DND-41 (cell line): ENCODE measurements around the gene TBCE.

ENCODE experiments used
- ATAC-seq: fragments of 200-7000 bp; cut with Tn5 transposase; 3 replicates; pipeline ENCODE4 v1.9.1; 2021; ENCODE audit warnings: low read depth; ENCODE audit not compliant: insufficient read depth
- DNase-seq: peaks from one replicate; pipeline ENCODE4 v3.0.0-alpha.2; 2020
- H2AFZ ChIP-seq: 2 replicates; pipeline ENCODE4 v1.6.0; 2012; ENCODE audit warnings: low read depth, low read length
- H3K27ac ChIP-seq: 2 replicates; pipeline ENCODE4 v1.5.1; 2012; ENCODE audit warnings: low read length, inconsistent platforms
- H3K27me3 ChIP-seq: fragments of 200-600 bp; sonication (generic); 2 replicates; pipeline ENCODE4 v1.6.0; 2012; ENCODE audit warnings: low read length, mild to moderate bottlenecking, inconsistent platforms; ENCODE audit not compliant: insufficient read depth, poor library complexity
- H3K36me3 ChIP-seq: 2 replicates; pipeline ENCODE4 v1.5.1; 2012; ENCODE audit warnings: low read length, inconsistent platforms; ENCODE audit not compliant: insufficient read depth
- H3K4me1 ChIP-seq: 2 replicates; pipeline ENCODE4 v1.5.1; 2012; ENCODE audit warnings: mild to moderate bottlenecking, low read length; ENCODE audit not compliant: insufficient read depth
- H3K4me2 ChIP-seq: 2 replicates; pipeline ENCODE4 v1.6.0; 2012; ENCODE audit warnings: mild to moderate bottlenecking, moderate library complexity, low read length, inconsistent platforms; ENCODE audit not compliant: insufficient read depth
- H3K4me3 ChIP-seq, 2 experiments: fragments of 200-600 bp in 1 of 2; shearing (Covaris generic) in 1 of 2; 2 replicates each; pipeline ENCODE4 v1.5.1; 2012 to 2016; ENCODE audit warnings: inconsistent platforms in 2 of 2, low read length in 2 of 2, mild to moderate bottlenecking in 2 of 2, low read depth in 1 of 2, moderate library complexity in 1 of 2
- H3K79me2 ChIP-seq: 2 replicates; pipeline ENCODE4 v1.6.0; 2012; ENCODE audit warnings: low read length, inconsistent platforms; ENCODE audit not compliant: insufficient read depth
- H3K9ac ChIP-seq: 2 replicates; pipeline ENCODE4 v1.6.0; 2012; ENCODE audit warnings: low read depth, mild to moderate bottlenecking, inconsistent platforms, low read length, moderate library complexity
- H3K9me3 ChIP-seq: 2 replicates; pipeline ENCODE4 v1.5.1; 2012; ENCODE audit warnings: low read length, moderate library complexity, mild to moderate bottlenecking, inconsistent platforms; ENCODE audit not compliant: insufficient read depth, severe bottlenecking
- H4K20me1 ChIP-seq: 2 replicates; pipeline ENCODE4 v1.6.0; 2012; ENCODE audit warnings: low read length; ENCODE audit not compliant: insufficient read depth
- CTCF ChIP-seq: IDR thresholded peaks from 2 replicates; pipeline ENCODE4 v1.5.1; 2012; ENCODE audit warnings: borderline replicate concordance, low read length, moderate library complexity, mild to moderate bottlenecking; ENCODE audit not compliant: poor library complexity, severe bottlenecking; ENCODE audit errors: extremely low read depth
- EZH2 ChIP-seq: IDR thresholded peaks from 3 replicates; pipeline ENCODE4 v1.6.1; 2012; ENCODE audit warnings: borderline replicate concordance, low read depth, mild to moderate bottlenecking, moderate library complexity, low read length, inconsistent platforms; ENCODE audit not compliant: severe bottlenecking

TBCE gene

DNA sequence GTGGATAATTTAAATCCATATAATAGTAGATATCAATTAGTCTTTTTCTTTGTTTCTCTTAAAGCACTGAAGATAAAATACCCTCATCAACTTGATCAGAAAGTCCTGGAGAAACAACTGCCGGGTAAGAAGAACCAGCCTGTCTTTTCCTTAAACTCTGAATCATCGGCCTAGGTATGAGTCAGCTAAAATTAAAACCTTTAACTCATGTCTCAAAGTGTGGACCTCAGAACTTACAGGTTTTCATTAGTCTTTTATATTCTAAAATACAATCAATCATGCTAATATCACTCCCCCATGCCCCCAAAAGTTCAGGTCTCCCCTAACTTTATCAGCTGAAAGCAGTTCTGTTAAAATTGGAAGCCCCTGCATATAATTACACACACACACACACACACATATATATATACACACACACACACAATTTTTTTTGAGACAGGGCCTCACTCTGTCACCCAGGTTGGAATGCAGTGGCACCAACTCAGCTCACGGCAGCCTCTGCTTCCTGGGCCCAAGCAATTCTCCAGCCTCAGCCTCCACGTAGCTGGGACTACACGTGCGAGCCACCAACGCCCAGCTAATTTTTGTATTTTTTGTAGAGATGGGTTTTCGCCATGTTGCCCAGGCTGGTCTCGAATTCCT, 75.7 kb downstream of the TBCE start:
- Histone ChIP-seq H2AFZ (no peak overlapping the region), H3K36me3 (peaks cover 69% of the 10 kb centered on the region), H3K4me3 (no peak overlapping the region), H3K79me2 (no peaks in the 10 kb centered on the region), H3K27me3 (no peaks in the 10 kb centered on the region), H3K27ac (no peak overlapping the region), H3K9ac (no peak overlapping the region), H3K4me1 (no peaks in the 10 kb centered on the region), H4K20me1 (no peaks in the 10 kb centered on the region), H3K4me2 (no peak overlapping the region), H3K9me3 (no peaks in the 10 kb centered on the region)
- no peak for DNase-seq
- ATAC-seq, result no peak
- TF ChIP-seq EZH2 (no peak), CTCF (no peak)

DNA sequence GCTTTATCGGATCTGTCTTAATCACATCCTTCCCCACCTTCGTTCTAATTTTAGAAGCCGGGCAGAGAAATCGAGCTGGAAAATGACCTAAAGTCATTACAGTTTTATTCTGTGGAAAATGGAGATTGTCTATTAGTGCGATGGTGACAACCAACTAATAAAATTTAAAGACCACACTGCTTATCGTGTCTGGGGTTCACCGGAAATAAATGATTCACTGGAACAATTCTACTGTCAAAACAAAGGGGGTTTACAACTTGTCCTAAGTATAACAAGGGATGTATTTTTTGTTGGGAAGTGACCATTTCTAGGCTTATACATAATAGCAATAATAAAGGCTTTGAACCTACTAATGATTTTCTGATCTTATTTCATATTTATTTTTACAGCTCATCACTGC, 81.4 kb downstream of the TBCE start:
- no peaks in the 10 kb centered on the region for H3K4me1 ChIP-seq
- ATAC-seq (no peak), DNase-seq (no peak)
- H3K4me2 ChIP-seq, result no peak overlapping the region
- H3K27me3 ChIP-seq, result no peaks in the 10 kb centered on the region
- H3K27ac ChIP-seq, result no peak overlapping the region
- no peaks in the 10 kb centered on the region for H3K79me2 ChIP-seq
- no peak overlapping the region for H2AFZ ChIP-seq
- H3K36me3 ChIP-seq, result peaks cover 78% of the 10 kb centered on the region
- H3K9ac ChIP-seq, result no peak overlapping the region
- H4K20me1 ChIP-seq, result no peaks in the 10 kb centered on the region
- no peak overlapping the region for H3K4me3 ChIP-seq
- TF ChIP-seq EZH2 (no peak), CTCF (no peak)
- H3K9me3 ChIP-seq, result no peaks in the 10 kb centered on the region

DNA sequence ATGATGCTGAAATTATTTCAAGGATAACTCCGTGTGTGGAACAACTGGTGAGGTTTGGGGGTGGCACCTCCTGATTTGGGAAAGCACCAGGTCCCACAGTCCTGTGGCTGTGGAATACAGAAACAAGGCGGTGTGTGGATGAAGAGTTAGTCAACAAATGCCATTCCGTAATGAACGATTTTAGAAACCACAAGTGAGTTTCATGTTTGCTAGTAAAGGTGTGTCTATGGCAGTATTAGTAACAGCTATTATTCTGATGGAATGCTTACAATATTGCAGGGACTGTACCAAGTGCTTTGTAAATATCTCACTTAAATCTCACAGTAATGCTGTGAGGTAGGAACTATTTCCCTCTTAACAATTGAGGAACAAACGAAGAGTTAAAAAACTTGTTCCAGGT, 83.2 kb downstream of the TBCE start:
- peaks cover 70% of the 10 kb centered on the region for H3K36me3 ChIP-seq
- no peaks in the 10 kb centered on the region for H4K20me1 ChIP-seq
- ATAC-seq (no peak), DNase-seq (no peak)
- H3K79me2 ChIP-seq, result no peaks in the 10 kb centered on the region
- no peak overlapping the region for H2AFZ ChIP-seq
- H3K27me3 ChIP-seq, result no peaks in the 10 kb centered on the region
- no peak for TF ChIP-seq EZH2
- TF ChIP-seq CTCF, result no peak
- no peaks in the 10 kb centered on the region for H3K9me3 ChIP-seq
- H3K4me1 ChIP-seq, result no peaks in the 10 kb centered on the region
- H3K4me2 ChIP-seq, result no peak overlapping the region
- H3K4me3 ChIP-seq, result no peak overlapping the region
- no peak overlapping the region for H3K9ac ChIP-seq
- no peak overlapping the region for H3K27ac ChIP-seq
